Stimulated activated naive CD8-positive, alpha-beta T cell treated with anti-CD3 and anti-CD28 coated beads, Interleukin-15, Interleukin-2, amounts not matched to agents 100 U/mL and 50 U/mL, for 24 hours (primary cell): ENCODE measurements around the gene MYO3B.
"Not testable (repeated sequence)": the region's sequence is repeated elsewhere in the genome, so short reads cannot be mapped to it uniquely, and the experiment has no call there.

Source experiments
- ATAC-seq: fragments of 150-1000 bp; cut with Tn5 transposase; one replicate; pipeline ENCODE4 v1.10.0; 2021
- DNase-seq: peaks from one replicate; pipeline ENCODE4 v3.0.0; 2021

The MYO3B gene

DNA sequence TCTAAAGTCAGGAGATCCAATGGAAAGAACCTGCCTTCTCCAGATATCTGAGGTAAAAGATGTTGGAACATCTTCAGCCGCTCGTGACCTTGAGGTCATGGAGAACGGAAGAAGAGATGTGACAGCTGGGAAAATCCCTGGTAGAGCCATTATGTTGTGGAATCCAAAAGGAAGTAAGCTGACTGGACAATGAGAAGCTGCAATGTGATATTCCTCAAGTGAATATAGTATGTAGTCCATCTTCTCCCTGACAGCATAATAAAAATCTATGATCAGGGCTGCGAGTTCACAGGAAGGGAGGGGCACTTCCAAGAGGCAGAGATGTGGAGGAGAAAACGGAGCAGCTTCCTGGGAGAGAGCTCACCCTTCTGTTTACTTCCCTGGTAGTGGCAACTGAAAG lies 336.2 kb downstream of the MYO3B start:
- ATAC-seq = no peak
- no peak for DNase-seq

DNA sequence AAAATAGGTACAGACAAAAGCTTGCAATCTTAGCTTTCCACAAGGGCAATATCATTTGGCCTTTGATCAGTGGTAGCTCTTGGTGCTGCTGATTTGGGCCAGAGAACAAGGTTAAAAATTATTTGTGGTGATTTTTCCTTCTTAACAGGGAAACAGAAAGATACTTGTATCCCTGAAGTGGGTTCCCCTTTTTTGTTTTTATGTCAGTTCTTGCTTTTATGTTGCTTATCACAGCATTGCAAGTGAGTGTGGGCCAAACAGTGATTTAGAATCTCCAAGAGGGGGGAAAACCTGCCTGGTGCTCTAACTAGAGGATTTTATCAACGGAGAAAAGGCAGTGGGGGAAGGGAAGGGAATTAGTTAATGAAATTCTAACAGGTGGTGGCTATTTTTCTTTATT lies 339.6 kb downstream of the MYO3B start:
- no peak for DNase-seq
- ATAC-seq = no peak

DNA sequence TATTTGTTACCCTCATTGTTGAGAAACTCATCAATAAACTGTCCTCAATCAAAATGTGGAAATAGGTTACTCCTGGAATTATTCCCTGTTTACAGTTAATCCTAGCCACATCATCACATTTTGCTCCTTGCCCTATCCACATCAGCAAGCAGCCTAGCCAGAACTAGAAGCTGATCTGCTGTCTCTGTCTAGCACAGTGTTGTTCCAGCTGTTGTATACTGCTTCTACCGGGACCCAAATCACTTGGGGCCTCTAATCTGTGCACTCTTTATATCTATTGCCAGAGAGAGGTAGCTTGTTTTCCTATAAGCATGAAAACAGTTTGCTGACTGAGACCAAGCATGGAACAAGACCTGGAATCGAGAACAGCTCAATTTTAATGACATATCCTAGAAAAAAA lies 341.0 kb downstream of the MYO3B start:
- ATAC-seq = no peak

DNA sequence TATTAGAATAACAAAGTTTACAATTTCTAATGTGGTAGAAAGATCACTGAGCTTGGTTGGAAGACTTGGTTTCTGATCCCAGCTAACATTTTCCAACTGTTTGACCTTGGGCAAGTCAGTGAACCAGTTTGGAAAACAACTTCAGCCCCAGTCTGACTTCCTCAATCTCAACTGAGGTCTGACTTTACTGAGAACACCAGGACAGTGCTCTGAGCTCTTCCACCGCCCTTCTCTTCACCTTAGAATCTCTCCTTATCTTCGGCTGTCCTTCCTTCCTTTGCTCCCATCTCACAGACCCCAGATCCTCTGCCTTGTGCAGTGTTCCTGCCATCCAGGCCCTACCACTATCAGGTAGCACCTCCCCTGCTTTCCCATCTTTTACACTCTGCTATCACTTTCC lies 343.4 kb downstream of the MYO3B start:
- DNase-seq (no peak), ATAC-seq (no peak)

More for the DNA sequence above, 341.0 kb downstream of the MYO3B start:
- no peak for DNase-seq

DNA sequence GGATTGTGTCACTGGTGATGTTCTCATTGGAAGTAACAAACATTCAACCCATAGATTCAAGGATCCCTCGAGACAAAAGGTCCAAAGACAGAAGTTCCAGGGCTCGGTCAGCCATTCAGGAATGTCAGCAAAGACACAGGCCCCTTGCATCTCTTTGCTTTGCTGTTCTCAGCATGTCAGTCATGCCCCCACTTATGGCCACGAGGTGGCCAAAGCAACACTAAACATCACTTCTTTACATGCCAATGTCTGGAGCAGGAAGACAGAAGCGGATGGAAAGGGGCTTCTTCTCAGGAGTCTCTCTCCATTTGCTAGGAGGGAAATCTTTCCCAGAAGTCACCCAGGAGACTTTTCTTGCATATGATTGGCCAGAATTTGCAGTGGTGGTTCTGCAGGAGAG lies 345.6 kb downstream of the MYO3B start:
- DNase-seq = no peak
- no peak for ATAC-seq

DNA sequence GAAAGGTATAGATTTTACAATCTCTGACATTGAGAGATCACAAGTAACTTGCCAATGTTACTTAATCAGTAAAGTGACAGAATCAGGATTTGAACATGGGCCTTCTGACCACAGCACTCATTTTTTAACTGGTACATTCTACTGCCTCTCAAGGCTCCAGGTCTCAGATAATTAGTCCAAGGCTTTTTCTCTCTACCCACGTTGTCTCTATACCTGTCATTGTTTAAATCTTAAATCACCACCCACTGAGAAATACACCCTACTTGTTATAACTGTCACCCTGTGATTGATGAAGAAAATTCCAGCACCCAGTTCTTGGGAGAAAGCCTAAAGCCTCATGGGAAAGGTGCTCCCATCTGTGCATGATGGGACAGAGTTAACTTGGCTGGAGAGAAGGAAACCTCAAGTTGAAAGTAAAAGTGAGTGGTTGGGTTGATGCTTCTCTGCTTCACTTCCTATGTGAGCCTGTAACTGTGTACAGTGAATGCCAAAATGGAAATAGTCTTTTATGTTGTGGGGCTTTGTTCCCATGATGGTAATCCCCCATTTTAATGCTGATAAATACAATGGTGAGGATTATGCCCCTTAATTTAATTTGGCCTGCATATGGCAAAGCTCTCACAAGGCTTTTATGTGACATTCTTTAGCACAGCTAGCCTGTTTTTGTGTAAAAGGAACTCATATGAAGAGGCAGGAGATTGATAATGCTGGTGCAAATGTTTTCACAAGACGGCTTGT lies 347.1 kb downstream of the MYO3B start:
- DNase-seq = no peak
- no peak for ATAC-seq

DNA sequence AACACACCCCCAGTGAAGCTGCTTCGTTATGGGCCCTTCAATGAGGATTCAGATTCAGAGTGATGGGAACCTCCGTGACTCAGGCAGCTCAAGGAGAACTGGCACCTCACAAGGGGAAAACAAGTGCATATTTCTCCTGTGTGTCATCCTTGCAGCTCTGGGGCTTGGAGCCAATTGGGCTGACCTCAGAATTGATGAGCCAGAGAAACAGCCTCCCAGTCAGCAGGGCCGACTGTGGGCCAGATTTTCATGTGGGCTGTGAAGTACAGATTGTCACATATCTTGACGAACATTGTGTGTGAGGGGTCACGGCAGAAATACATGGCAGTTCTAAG lies 347.6 kb downstream of the MYO3B start:
- DNase-seq (no peak), ATAC-seq (no peak)

DNA sequence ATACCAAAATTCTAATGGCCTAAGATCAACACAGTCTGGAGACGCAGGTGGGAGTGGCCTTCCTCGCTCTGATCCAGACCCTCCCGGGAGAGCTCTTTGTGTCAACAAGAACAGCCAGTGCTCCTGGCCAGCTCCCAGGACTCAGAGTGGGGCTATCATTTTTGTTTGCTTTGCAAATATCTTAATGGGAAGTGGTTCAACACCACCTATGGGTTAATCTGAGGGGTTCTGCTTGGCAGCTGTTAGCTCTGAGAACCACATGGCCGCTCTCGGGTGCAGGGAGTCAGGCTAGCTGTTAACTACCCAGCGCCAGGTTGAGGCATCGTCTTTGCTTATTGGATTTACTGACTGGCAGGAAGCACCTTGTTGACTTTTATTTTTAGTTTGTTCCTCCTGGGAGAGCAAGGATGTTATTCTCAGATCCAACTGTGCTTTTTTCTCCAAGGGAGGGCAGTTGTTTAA lies 352.4 kb downstream of the MYO3B start:
- DNase-seq (no peak), ATAC-seq (no peak)

DNA sequence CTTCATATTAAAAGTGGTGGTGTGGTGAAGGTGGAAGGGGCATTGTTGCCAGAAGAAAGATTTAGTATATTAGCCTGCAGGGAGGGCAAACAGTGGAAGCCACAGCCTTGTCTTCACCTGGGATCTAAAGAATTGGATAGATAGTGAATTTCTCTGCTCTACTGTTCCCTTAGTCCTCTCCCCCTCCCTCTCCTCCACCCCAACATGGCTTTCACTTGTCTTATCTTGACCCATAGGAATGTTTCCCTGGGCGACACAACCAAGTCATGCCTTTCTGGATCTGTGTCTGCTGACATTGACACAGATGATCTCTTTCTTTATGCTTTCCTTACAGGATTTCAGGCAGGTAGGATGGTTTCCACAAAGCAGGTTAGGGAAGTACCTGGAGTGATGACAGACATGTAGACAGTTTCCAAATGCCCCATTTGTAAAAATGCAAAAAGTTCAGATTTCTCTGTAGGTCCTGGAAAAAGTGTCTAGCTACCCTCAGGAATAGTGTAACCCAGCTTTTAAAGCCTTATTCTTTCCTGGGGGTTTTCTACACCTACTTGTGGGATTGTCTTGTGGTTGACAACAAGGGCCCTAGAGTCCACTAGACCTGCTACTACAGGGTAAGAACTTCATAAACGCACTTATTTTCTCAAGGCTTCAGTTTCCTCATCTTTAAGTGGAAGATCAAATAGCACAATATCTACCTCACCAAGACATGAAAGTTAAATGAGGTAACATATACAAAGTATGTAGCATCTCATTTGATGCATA lies 353.0 kb downstream of the MYO3B start:
- no peak for DNase-seq
- no peak for ATAC-seq

DNA sequence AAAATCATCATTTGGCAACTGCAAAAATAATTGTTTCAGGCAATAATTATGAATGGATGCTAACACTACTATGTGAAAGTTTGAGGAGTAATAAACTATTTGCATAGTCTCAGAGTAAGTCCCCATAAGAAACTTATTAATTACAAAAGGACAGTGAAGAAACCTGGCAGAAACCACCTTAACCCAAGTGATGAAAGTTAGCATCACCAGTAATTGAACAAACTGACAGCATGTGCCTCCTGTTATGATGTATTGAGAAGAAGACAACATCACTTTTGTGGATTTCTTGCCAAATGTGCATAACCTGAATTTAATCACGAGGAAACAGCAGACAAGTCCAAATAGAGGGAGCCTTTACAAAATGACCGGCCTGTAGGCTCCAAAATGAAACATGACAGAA lies 353.9 kb downstream of the MYO3B start:
- no peak for ATAC-seq
- DNase-seq = no peak

DNA sequence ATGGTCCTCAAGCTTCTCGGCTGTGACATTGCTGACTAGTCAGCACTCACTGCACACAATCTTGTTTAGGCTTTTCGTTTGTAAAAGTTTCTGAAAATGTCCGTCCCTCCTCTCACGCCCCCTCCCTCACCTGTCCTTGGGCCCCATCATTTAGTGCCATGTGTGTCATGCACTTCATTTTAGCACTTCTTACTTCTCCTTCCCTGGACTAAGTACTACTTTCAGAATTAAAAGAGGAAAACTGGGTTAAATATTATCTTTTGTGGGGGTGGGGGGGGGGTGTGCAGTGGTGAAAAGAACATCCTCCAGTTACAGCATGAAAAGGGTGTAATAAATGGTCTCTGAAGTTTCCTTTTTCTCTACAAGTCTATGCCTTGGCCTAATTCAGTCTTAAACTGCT lies 355.2 kb downstream of the MYO3B start:
- ATAC-seq (no peak), DNase-seq (no peak)

DNA sequence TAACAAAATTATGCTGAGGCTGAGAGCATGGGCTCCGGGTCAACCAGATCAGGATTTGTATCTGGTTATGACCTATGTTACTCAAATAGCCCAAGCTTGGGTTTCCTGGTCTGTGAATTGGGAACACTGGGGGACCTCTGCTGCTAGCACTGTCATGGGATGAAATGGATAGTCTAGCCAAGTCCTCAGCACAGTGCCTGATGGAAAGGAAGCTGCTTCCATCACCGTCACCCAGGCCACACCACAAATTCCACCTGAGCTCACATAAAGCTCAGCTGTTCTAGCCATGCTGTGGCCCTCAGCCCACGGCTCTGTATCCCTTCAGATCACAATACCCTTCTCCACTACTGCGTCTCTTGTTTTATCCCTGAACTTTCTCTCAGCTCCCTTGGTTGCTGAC lies 357.6 kb downstream of the MYO3B start:
- ATAC-seq (no peak), DNase-seq (no peak)

DNA sequence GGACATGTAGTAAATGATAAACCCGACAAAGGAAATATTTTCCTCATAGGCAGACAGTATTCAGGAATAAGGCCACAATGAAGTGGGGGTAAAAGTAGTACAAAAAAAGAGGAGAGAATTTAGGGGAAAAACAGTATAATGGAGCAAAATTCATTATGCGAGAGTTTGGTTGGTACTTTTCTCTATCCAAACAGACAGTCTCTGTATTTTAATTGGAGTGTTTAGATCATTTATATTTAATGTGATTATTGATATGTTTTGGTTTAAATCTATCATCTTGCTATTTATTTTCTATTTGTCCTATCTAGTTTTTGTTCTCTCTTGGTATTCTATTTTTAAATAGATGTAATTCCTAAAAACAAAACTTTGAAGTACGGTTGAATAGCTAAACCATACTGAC lies 366.9 kb downstream of the MYO3B start:
- ATAC-seq = no peak
- no peak for DNase-seq

DNA sequence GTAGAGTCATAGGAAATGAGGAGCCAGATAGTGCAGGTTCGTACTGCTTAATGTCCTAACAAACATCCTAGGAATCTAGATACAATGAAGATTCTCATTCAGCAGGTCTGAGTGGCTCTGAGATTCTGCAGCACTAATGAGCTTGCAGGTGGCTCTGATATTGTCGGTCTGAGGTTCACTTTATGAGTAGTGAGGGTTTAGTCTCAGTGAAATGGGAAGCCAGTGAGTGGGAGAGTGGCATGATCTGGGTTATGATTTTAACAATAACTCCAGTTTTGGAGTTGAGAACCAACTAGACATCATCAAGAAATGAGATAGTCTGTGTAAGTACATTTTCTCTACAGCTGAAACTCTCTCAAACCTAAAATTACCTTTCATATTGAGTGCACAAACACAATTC lies 370.4 kb downstream of the MYO3B start:
- ATAC-seq = no peak
- DNase-seq = no peak

DNA sequence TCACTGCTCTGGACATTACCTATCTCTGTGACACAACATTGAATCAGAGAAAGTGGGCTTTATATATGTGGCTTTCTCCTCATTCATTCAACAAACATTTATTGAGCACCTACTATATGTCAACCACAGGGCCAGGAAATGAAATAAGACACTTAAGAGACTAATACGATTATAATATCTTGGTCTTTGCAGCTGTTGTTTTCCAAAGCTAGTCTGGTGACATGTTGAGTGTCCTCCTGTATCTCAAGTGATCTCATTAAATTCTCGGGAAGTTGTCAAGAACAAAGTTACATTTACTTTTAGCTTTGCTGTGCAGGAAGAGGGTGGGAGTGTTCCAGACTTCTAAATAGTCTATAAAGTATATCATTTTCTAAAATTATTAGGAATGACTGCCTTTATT lies 372.6 kb downstream of the MYO3B start:
- no peak for ATAC-seq
- DNase-seq = no peak

DNA sequence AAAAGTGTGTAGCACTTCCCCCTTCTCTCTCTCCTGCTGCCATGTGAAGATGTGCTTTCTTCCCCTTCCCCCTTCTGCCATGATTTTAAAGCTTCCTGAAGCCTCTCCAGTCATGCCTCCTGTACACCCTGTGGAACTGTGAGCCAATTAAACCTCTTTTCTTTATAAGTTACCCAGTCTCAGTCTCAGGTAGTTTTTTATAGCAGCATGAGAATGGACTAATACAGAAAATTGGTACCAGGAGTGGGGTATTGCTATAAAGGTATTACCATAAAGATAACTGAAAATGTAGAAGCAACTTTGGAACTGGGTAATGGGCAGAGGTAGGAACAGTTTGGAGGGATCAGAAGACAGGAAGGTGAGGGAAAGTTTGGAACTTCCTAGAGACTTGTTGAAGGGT lies 374.0 kb downstream of the MYO3B start:
- DNase-seq, ATAC-seq: not testable (repeated sequence)

DNA sequence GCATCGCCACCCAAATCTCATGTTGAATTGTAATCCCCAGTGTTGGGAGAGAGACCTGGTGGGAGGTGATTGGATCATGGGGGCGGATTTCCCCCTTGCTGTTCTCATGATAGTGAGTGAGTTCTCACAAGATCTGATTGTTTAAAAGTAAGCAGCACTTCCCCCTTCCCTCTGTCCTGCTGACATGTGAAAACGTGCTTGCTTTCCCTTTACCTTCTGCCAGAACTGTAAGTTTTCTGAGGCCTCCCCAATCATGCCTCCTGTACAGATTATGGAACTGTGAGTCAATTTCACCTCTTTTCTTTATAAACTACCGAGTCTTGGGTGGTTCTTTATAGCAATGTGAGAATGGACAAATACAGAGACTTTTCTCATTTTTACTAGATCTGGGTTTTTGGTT lies 375.8 kb downstream of the MYO3B start:
- ATAC-seq = no peak

DNA sequence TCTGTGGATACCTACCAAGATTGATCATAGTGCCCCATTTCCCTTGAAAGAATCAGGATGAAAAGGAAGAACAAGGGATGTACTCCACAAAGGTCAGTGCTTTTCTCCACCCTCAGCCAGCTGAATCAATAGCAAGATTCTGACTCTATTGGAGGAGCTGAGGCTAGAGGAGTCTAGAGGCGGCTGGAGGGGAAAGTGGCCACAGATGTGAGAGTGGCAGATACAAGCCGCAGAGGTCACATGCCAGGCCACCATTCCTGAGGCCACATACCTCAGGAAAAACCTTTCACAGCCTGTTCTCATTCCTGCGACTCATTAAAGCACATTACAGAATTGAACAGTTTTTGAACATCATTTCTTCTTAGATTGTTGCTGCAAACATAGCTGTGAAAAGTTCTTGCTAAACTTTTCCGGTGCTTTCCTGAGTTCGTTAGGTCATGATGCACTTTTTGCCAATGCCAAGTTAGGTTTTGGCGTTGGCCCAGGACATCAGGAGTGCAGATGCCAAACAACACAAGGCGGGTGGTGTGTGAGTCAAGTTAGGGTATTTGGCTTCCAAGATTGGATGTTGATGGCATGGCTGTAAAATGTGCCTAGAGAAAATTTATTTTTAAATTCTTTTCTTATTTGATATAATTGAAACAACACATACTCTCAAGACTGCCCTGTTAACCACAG lies 376.5 kb downstream of the MYO3B start:
- ATAC-seq (no peak), DNase-seq (no peak)

More for the DNA sequence above, 375.8 kb downstream of the MYO3B start:
- no peak for DNase-seq

DNA sequence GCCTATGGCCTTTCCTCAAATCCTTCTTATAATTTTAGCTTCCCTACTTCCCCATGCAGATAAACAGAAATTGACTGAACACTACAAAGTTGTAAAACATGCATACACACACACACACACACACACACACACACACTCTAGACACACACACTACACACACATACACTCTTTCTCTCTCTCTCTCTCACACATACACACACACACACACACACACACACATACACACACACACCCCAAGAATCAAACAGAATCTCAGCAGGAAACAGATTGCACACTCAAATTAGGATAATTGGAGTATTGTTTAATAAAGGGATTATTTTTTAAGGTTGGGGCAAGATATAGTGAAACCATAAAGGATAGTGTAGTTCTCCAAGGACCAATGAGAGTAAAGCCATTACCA lies 385.0 kb downstream of the MYO3B start:
- no peak for DNase-seq
- ATAC-seq = no peak

DNA sequence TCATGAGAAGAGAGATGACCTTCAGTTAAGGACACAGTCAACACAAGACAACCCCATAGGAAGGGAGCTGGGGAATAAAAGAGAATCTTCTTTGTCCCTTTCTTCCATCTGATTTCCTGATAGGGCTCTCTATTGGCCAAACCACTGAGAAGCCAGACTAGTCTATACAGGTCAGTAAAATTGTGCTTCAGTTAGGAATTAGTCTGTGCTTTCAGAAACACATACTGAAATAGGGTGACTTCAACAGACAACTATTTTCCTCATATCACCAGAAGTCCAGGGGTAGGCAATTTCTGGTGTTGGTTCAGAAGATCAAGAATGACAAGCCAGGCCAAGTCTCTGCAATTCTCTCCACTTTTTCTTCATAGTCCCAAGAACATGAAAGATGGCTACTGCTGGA lies 385.5 kb downstream of the MYO3B start:
- ATAC-seq (no peak), DNase-seq (no peak)

DNA sequence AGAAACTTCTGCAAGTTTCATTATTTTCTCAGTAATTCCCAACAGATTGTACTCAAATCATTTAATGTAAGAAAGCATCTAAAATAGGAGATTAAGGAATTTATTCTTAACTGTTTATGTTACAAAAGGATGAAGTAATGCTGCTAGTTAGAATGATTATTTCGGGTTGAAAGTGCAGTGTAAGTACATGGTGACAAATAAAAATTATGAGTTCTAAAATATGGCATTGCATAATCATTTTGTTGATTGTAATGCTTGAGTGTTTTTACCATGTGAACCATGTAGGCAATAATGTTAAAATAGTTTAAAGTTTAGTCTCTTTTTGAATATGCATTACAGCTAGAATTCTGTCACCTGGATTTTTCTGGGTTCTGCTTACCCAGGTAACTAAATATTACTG lies 388.2 kb downstream of the MYO3B start:
- no peak for ATAC-seq
- no peak for DNase-seq

DNA sequence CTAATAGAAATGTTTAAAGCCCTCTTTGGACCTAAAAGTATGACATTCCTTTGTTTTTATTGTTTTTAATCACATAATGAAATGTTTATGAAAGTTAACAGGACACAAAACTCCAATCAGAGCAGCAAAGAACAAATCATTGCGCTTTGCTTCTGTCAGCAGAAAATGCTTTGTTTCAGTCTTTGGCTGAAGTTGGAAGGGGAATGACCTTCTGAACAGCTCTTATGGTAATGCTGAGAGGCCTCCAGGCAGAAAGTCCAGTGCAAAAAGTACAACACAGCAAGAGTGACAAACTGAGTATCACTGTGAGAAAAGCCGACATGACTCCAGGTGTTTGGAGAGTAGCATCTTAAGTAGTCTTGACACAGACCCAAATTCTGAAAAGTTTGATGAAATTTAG lies 389.5 kb downstream of the MYO3B start:
- no peak for ATAC-seq
- no peak for DNase-seq

DNA sequence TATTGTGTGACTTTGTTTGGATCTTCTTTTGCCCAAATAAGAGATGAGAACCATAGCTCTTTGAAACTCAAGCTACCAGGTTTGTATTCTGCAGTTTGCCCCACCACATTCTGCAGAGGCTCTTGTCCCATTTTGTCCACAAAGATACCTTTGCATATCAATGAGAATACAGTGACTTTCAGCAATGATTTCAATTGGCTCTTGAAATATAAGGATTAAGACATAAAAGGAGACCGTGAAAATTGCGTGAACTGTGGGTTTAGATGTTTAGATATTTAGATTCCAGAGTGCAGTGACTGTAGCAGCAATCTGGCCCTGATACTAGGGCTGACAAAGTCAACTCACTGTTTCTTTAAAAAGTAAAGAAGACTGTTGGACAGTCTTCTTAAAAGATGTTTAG lies 390.6 kb downstream of the MYO3B start:
- no peak for DNase-seq
- no peak for ATAC-seq
